SK-N-SH (cell line): Measurements from ENCODE around the gene KRTAP3-1. TPM values are rescaled to one million over a fixed set of nuclear protein-coding genes. Genes with fewer than 3 reads are reported as not detected.

ENCODE experiments used
- CTCF ChIA-PET: fragments of 300-600, 350-600 bp; formaldehyde crosslinking; extraction: SDS; loops from one replicate; lab custom pipeline; 2021; lab: Yijun Ruan, JAX
- POLR2A ChIA-PET: fragments of 350-600 bp; sonication (Branson Sonifier 250); formaldehyde crosslinking; extraction: SDS; loops from one replicate; lab custom pipeline; 2020; ENCODE audit warnings: antibody characterized with exemption, inconsistent platforms; lab: Yijun Ruan, JAX
- DNase-seq: peaks from one replicate; pipeline ENCODE4 v3.0.0; 2012
- H2AFZ ChIP-seq: fragments of 200-600 bp; sonication (generic); 2 replicates; pipeline ENCODE4 v1.8.1; 2016; ENCODE audit warnings: antibody characterized with exemption, mild to moderate bottlenecking, low read depth
- H3F3A ChIP-seq: fragments of 200-600 bp; sonication (generic); replicated peaks from 2 replicates; pipeline ENCODE3; 2016; ENCODE audit warnings: antibody characterized with exemption, mild to moderate bottlenecking; ENCODE audit not compliant: insufficient read depth
- H3K27ac ChIP-seq, 2 experiments: fragments of 200-500 bp in 1 of 2; fragments of 200-600 bp in 1 of 2; sonication (Bioruptor generic) in 1 of 2; sonication (generic), shearing (Covaris generic) in 1 of 2; 2 replicates each; pipeline versions ENCODE4 v1.5.1 to v1.6.1; 2014 to 2016; ENCODE audit warnings: low read depth in 2 of 2, inconsistent platforms in 1 of 2, low read length in 1 of 2, mild to moderate bottlenecking in 1 of 2, mixed read lengths in 1 of 2
- H3K27me3 ChIP-seq: fragments of 200-600 bp; sonication (generic), shearing (Covaris generic); 2 replicates; pipeline ENCODE4 v1.6.1; 2016; ENCODE audit warnings: mixed run types; ENCODE audit not compliant: insufficient read depth
- H3K36me3 ChIP-seq, 2 experiments: fragments of 200-500 bp in 1 of 2; fragments of 200-600 bp in 1 of 2; sonication (Bioruptor generic) in 1 of 2; sonication (generic) in 1 of 2; replicated peaks in 1 of 2; 2 replicates each; pipeline versions ENCODE3 to v1.5.1; 2014 to 2016; ENCODE audit warnings: low read length in 1 of 2, mild to moderate bottlenecking in 1 of 2; ENCODE audit not compliant: insufficient read depth in 2 of 2, control insufficient read depth in 1 of 2
- H3K4me1 ChIP-seq, 2 experiments: fragments of 200-500 bp in 1 of 2; fragments of 200-600 bp in 1 of 2; sonication (Bioruptor generic) in 1 of 2; sonication (generic), shearing (Covaris generic) in 1 of 2; 2 replicates each; pipeline versions ENCODE4 v1.5.1 to v1.6.1; 2014 to 2016; ENCODE audit warnings: low read depth in 1 of 2, low read length in 1 of 2, mixed run types in 1 of 2; ENCODE audit not compliant: insufficient read depth in 2 of 2, control insufficient read depth in 1 of 2
- H3K4me2 ChIP-seq: fragments of 200-600 bp; sonication (generic), shearing (Covaris generic); 2 replicates; pipeline ENCODE4 v1.6.1; 2017; ENCODE audit warnings: mixed run types
- H3K4me3 ChIP-seq, 2 experiments: fragments of 200-500 bp in 1 of 2; fragments of 200-600 bp in 1 of 2; sonication (Bioruptor generic) in 1 of 2; sonication (generic), shearing (Covaris generic) in 1 of 2; 2 replicates each; pipeline versions ENCODE4 v1.5.1 to v1.8.1; 2014 to 2016; ENCODE audit warnings: low read depth in 2 of 2, inconsistent platforms in 1 of 2, low read length in 1 of 2, mild to moderate bottlenecking in 1 of 2, mixed read lengths in 1 of 2, moderate library complexity in 1 of 2
- H3K79me2 ChIP-seq: fragments of 200-600 bp; sonication (generic); 2 replicates; pipeline ENCODE4 v1.8.1; 2017; ENCODE audit warnings: mild to moderate bottlenecking; ENCODE audit not compliant: insufficient read depth
- H3K9ac ChIP-seq: fragments of 200-600 bp; sonication (generic); 2 replicates; pipeline ENCODE4 v1.6.1; 2017; ENCODE audit warnings: mixed run types
- H3K9me2 ChIP-seq: fragments of 200-600 bp; sonication (generic); 2 replicates; pipeline ENCODE4 v1.6.1; 2017; ENCODE audit warnings: mixed run types
- H3K9me3 ChIP-seq: fragments of 200-600 bp; sonication (generic); 2 replicates; pipeline ENCODE4 v1.6.1; 2017; ENCODE audit warnings: mixed run types, mild to moderate bottlenecking, moderate library complexity
- H4K20me1 ChIP-seq: fragments of 200-600 bp; sonication (generic); 2 replicates; pipeline ENCODE4 v1.6.1; 2017; ENCODE audit warnings: mild to moderate bottlenecking, mixed run types; ENCODE audit not compliant: insufficient read depth
- CHD2 ChIP-seq: fragments of 150-350 bp; IDR thresholded peaks from 2 replicates; pipeline ENCODE4 v1.6.1; 2018; ENCODE audit warnings: low read length; ENCODE audit not compliant: partially characterized antibody
- ELF1 ChIP-seq: IDR thresholded peaks from 2 replicates; pipeline ENCODE4 v1.4.0; 2012
- EP300 ChIP-seq, 2 experiments: IDR thresholded peaks; 2 replicates each; pipeline versions ENCODE4 v1.4.0 to v1.6.1; 2012; ENCODE audit warnings: borderline replicate concordance in 1 of 2, low read depth in 1 of 2, low read length in 1 of 2
- EZH2phosphoT487 ChIP-seq: fragments of 200-600 bp; sonication (generic); IDR thresholded peaks from 2 replicates; pipeline ENCODE4 v1.6.1; 2017; ENCODE audit warnings: low read depth, mixed run types, mild to moderate bottlenecking, antibody characterized with exemption, moderate library complexity, borderline replicate concordance
- FOSL2 ChIP-seq: IDR thresholded peaks from 2 replicates; pipeline ENCODE4 v1.4.0; 2012; ENCODE audit warnings: low read depth, mild to moderate bottlenecking, moderate library complexity, borderline replicate concordance
- GABPA ChIP-seq: IDR thresholded peaks from 2 replicates; pipeline ENCODE4 v1.4.0; 2012; ENCODE audit warnings: low read depth, mild to moderate bottlenecking
- MAX ChIP-seq: IDR thresholded peaks from 2 replicates; pipeline ENCODE4 v1.4.0; 2012; ENCODE audit warnings: low read depth
- MEF2A ChIP-seq: IDR thresholded peaks from 2 replicates; pipeline ENCODE4 v1.4.0; 2012; ENCODE audit warnings: low read depth, borderline replicate concordance
- NFIC ChIP-seq: IDR thresholded peaks from 2 replicates; pipeline ENCODE4 v1.4.0; 2012; ENCODE audit warnings: borderline replicate concordance
- NRF1 ChIP-seq: IDR thresholded peaks from 2 replicates; pipeline ENCODE4 v1.6.1; 2012; ENCODE audit warnings: low read depth, mild to moderate bottlenecking, low read length
- RXRA ChIP-seq: IDR thresholded peaks from 2 replicates; pipeline ENCODE4 v1.4.0; 2012; ENCODE audit warnings: low read depth, mild to moderate bottlenecking, borderline replicate concordance
- SIN3A ChIP-seq: IDR thresholded peaks from 2 replicates; pipeline ENCODE4 v1.6.1; 2012; ENCODE audit warnings: low read depth, mild to moderate bottlenecking, low read length, moderate library complexity, borderline replicate concordance
- TAF1 ChIP-seq: IDR thresholded peaks from 2 replicates; pipeline ENCODE4 v1.6.1; 2012; ENCODE audit warnings: low read depth, mild to moderate bottlenecking, low read length, moderate library complexity, borderline replicate concordance
- TEAD4 ChIP-seq: IDR thresholded peaks from 2 replicates; pipeline ENCODE4 v1.4.0; 2012; ENCODE audit warnings: mild to moderate bottlenecking, borderline replicate concordance; ENCODE audit not compliant: insufficient read depth
- WGBS: methylation state at CpG from one replicate; pipeline ENCODE4 v1.1.6; 2017; ENCODE audit warnings: low lambda C conversion rate; 5-methylcytosine and 5-hydroxymethylcytosine counted together
- polyA plus RNA-seq, 3 experiments: library from polyadenylated mRNA; depleted of rRNA; stranded (reverse); fragments of >200 nt; gene quantifications; 2 replicates each; pipeline ENCODE4 v1.2.3, GENCODE V29; 2012
- TF ChIP-seq, protein P1 (sequence below): fragments of 200-600 bp; sonication (generic); IDR thresholded peaks from 2 replicates; pipeline ENCODE4 v1.6.1; 2017; ENCODE audit warnings: antibody characterized with exemption, mild to moderate bottlenecking, moderate library complexity
- TF ChIP-seq, protein P2 (sequence below): IDR thresholded peaks from 2 replicates; pipeline ENCODE4; 2012
- TF ChIP-seq, protein P3 (sequence below): fragments of 150-350 bp; IDR thresholded peaks from 2 replicates; pipeline ENCODE4 v1.6.1; 2017; ENCODE audit warnings: antibody characterized with exemption, low read length, low read depth, borderline replicate concordance

The KRTAP3-1 gene
- polyA plus RNA-seq, 1 of the 3 experiments (the other 2 are of a cell fraction): not detected

DNA sequence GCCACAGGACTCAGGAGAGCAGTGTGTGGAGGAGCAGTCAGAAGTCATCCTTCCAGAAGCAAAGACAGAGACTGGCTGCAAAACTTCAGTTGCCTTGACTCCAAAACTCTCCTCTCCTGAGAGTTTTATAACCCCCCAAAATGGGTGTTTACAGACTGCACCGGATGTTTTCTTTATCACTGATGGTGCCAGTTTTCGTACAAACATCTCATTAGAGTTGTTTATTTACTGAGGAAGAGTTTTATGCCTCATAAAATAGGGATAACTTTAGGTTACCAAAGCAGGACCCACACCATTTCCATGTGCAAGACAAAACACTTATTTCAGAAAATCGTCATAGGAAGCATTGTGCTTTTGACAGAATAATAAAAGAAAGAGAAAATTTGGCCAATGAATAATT, 24.7 kb downstream of the KRTAP3-1 start, which contains the start of gene KRT40:
KRT40 (minus strand) TSS at position 101 of the 400 bp plus-strand sequence; CDS start at position 48, 53 bp downstream.
- DNase-seq: no peak
- no peak within 1 kb of the TSS for H3K27ac ChIP-seq
- ChIA-PET CTCF (interaction anchor here (1.1 to 1.4 kb wide), 2 partner anchors 21 to 564 kb away, joined by 4 read pairs; no protein-coding TSS in a partner anchor), POLR2A (no interaction called here)
- H3K9me3 ChIP-seq: no peaks in the 10 kb centered on the region
- no peaks in the 10 kb centered on the region for H4K20me1 ChIP-seq
- WGBS: 12% methylated on average over 3 of the region's 3 CpGs
- no peak within 1 kb of the TSS for H3K9ac ChIP-seq
- H3K79me2 ChIP-seq: no peaks in the 10 kb centered on the region
- no peaks in the 10 kb centered on the region for H3F3A ChIP-seq
- H3K4me1 ChIP-seq: no peaks in the 10 kb centered on the region; a peak in 1 of 4 replicates
- TF ChIP-seq EP300 (IDR thresholded peaks at IDR 0.05; ENCODE audit: borderline replicate concordance in 1 of 2, low read depth in 1 of 2, low read length in 1 of 2): no peak
- no peak for TF ChIP-seq MAX
- TF ChIP-seq RXRA: no peak
- no peak for TF ChIP-seq EZH2phosphoT487
- no peak for TF ChIP-seq GABPA
- TF ChIP-seq TEAD4: no peak
- no peak for TF ChIP-seq FOSL2
- TF ChIP-seq NRF1: no peak
- TF ChIP-seq, protein P1, sequence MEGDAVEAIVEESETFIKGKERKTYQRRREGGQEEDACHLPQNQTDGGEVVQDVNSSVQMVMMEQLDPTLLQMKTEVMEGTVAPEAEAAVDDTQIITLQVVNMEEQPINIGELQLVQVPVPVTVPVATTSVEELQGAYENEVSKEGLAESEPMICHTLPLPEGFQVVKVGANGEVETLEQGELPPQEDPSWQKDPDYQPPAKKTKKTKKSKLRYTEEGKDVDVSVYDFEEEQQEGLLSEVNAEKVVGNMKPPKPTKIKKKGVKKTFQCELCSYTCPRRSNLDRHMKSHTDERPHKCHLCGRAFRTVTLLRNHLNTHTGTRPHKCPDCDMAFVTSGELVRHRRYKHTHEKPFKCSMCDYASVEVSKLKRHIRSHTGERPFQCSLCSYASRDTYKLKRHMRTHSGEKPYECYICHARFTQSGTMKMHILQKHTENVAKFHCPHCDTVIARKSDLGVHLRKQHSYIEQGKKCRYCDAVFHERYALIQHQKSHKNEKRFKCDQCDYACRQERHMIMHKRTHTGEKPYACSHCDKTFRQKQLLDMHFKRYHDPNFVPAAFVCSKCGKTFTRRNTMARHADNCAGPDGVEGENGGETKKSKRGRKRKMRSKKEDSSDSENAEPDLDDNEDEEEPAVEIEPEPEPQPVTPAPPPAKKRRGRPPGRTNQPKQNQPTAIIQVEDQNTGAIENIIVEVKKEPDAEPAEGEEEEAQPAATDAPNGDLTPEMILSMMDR: no peak
- TF ChIP-seq ELF1: no peak
- TF ChIP-seq, all 33 proteins: peak for 0
- Histone ChIP-seq H3K4me3 (no peak within 1 kb of the TSS), H3K27me3 (peaks cover 50% of the 10 kb centered on the region; the same call in 1 of the 2 replicates), H2AFZ (no peak within 1 kb of the TSS), H3K4me2 (no peak within 1 kb of the TSS), H3K36me3 (no peaks in the 10 kb centered on the region), H3K9me2 (no peaks in the 10 kb centered on the region; the same call in 1 of the 2 replicates)

DNA sequence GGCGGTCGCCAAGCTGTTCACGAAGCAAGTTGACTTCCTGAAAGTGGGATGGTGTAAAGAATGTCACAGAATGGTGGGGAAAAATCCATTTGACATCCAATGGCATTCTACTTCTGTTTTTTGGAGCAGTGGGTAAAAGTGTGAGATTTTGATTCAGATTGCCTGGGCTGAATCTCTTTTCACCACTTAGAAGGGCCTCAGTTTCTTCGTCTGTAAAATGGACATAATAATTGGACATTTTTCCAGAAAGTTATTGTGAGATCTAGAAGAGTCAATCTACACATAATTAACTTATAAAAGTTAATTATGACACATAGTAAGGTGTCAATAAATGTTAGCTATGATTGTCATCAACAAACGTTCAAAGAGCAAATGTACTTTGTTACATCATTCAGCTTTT, 27.8 kb downstream of the KRTAP3-1 start:
- no peak for TF ChIP-seq ELF1
- TF ChIP-seq SIN3A: no peak
- TF ChIP-seq, protein P2, sequence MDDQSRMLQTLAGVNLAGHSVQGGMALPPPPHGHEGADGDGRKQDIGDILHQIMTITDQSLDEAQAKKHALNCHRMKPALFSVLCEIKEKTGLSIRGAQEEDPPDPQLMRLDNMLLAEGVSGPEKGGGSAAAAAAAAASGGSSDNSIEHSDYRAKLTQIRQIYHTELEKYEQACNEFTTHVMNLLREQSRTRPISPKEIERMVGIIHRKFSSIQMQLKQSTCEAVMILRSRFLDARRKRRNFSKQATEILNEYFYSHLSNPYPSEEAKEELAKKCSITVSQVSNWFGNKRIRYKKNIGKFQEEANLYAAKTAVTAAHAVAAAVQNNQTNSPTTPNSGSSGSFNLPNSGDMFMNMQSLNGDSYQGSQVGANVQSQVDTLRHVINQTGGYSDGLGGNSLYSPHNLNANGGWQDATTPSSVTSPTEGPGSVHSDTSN: no peak
- TF ChIP-seq, protein P3, sequence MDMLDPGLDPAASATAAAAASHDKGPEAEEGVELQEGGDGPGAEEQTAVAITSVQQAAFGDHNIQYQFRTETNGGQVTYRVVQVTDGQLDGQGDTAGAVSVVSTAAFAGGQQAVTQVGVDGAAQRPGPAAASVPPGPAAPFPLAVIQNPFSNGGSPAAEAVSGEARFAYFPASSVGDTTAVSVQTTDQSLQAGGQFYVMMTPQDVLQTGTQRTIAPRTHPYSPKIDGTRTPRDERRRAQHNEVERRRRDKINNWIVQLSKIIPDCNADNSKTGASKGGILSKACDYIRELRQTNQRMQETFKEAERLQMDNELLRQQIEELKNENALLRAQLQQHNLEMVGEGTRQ: no peak
- no peak for TF ChIP-seq CHD2
- no peak for TF ChIP-seq NFIC
- TF ChIP-seq MEF2A: no peak
- TF ChIP-seq TAF1: no peak
- Histone ChIP-seq H2AFZ (no peak overlapping the region), H4K20me1 (no peaks in the 10 kb centered on the region), H3K27ac (no peak overlapping the region), H3K9ac (no peak overlapping the region), H3K4me1 (no peaks in the 10 kb centered on the region; a peak in 1 of 4 replicates), H3K4me2 (no peak overlapping the region), H3K27me3 (peaks cover 37% of the 10 kb centered on the region; the same call in 1 of the 2 replicates), H3K9me2 (no peaks in the 10 kb centered on the region), H3K79me2 (no peaks in the 10 kb centered on the region), H3F3A (no peaks in the 10 kb centered on the region), H3K36me3 (no peaks in the 10 kb centered on the region), H3K4me3 (no peak overlapping the region), H3K9me3 (no peaks in the 10 kb centered on the region)
- no peak for DNase-seq
- POLR2A ChIA-PET: no interaction called here
- CTCF ChIA-PET: interaction anchor here (0.6 to 1.4 kb wide), 2 partner anchors 83 to 667 kb away, joined by 3 read pairs; no protein-coding TSS in a partner anchor
- 23% methylated on average over 5 of the region's 5 CpGs for WGBS
